ENCODE measurements around the gene PIP4K2C. TPM values are rescaled to one million over a fixed set of nuclear protein-coding genes. Genes with fewer than 3 reads are reported as not detected.

PIP4K2C gene
- total and polyA plus RNA-seq, 2 donors (not counting 1 experiment from before 2014, with no cell fraction given) = 11.9 to 24.3 TPM

GRCh38 chr12:57563358-57563757 is 27.6 kb upstream of the PIP4K2C start:
- H2AFZ ChIP-seq (ENCODE audit: low read length) = no peak overlapping the region
- H3K4me1 ChIP-seq (ENCODE audit: control insufficient read depth, extremely low read depth, insufficient read depth, low read length) = no peaks in the 10 kb centered on the region
- H3K27me3 ChIP-seq (ENCODE audit: control insufficient read depth, insufficient read depth, low read length) = no peaks in the 10 kb centered on the region
- no peak overlapping the region for H3K27ac ChIP-seq (ENCODE audit: insufficient read depth, low read length)
- no peak for TF ChIP-seq CTCF (conservative IDR thresholded peaks at IDR 0.05 in 1 of 2, IDR thresholded peaks at IDR 0.05 in 1 of 2; ENCODE audit: low read depth in 1 of 2, low read length in 2 of 2)
- TF ChIP-seq EZH2 (IDR thresholded peaks at IDR 0.05; ENCODE audit: low read length, missing control alignments) = no peak
- H3K4me2 ChIP-seq (ENCODE audit: extremely low read depth, insufficient read depth, low read length) = no peak overlapping the region
- no peak for DNase-seq (ENCODE audit: low read depth in 2 of 2)
- no peak overlapping the region for H3K9ac ChIP-seq (ENCODE audit: insufficient read depth, low read length)
- H3K9me3 ChIP-seq (ENCODE audit: control insufficient read depth, insufficient read depth, low read depth, low read length) = no peaks in the 10 kb centered on the region
- no peaks in the 10 kb centered on the region for H3K79me2 ChIP-seq (ENCODE audit: control insufficient read depth, insufficient read depth, low read length)
- H4K20me1 ChIP-seq (ENCODE audit: control insufficient read depth, extremely low read depth, insufficient read depth, low read length) = no peaks in the 10 kb centered on the region
- no peaks in the 10 kb centered on the region for H3K36me3 ChIP-seq (ENCODE audit: control insufficient read depth, insufficient read depth, low read length)
- H3K4me3 ChIP-seq (replicated peaks in 1 of 4; ENCODE audit: control extremely low read depth in 1 of 4, insufficient read depth in 1 of 4, low read depth in 3 of 4, low read length in 4 of 4) = no peak overlapping the region

GRCh38 chr12:57564178-57564740 is 26.7 kb upstream of the PIP4K2C start:
- no peaks in the 10 kb centered on the region for H3K9me3 ChIP-seq (ENCODE audit: control insufficient read depth, insufficient read depth, low read depth, low read length)
- H3K27me3 ChIP-seq (ENCODE audit: control insufficient read depth, insufficient read depth, low read length) = no peaks in the 10 kb centered on the region
- no peaks in the 10 kb centered on the region for H3K4me1 ChIP-seq (ENCODE audit: control insufficient read depth, extremely low read depth, insufficient read depth, low read length)
- no peak overlapping the region for H2AFZ ChIP-seq (ENCODE audit: low read length)
- TF ChIP-seq CTCF (conservative IDR thresholded peaks at IDR 0.05 in 1 of 2, IDR thresholded peaks at IDR 0.05 in 1 of 2; ENCODE audit: low read depth in 1 of 2, low read length in 2 of 2) (no peak), EZH2 (IDR thresholded peaks at IDR 0.05; ENCODE audit: low read length, missing control alignments) (no peak)
- H3K4me2 ChIP-seq (ENCODE audit: extremely low read depth, insufficient read depth, low read length) = no peak overlapping the region
- no peak overlapping the region for H3K9ac ChIP-seq (ENCODE audit: insufficient read depth, low read length)
- no peaks in the 10 kb centered on the region for H3K36me3 ChIP-seq (ENCODE audit: control insufficient read depth, insufficient read depth, low read length)
- DNase-seq (ENCODE audit: low read depth in 2 of 2) = no peak
- no peak overlapping the region for H3K4me3 ChIP-seq (replicated peaks in 1 of 4; ENCODE audit: control extremely low read depth in 1 of 4, insufficient read depth in 1 of 4, low read depth in 3 of 4, low read length in 4 of 4)
- H3K27ac ChIP-seq (ENCODE audit: insufficient read depth, low read length) = no peak overlapping the region
- no peaks in the 10 kb centered on the region for H3K79me2 ChIP-seq (ENCODE audit: control insufficient read depth, insufficient read depth, low read length)
- no peaks in the 10 kb centered on the region for H4K20me1 ChIP-seq (ENCODE audit: control insufficient read depth, extremely low read depth, insufficient read depth, low read length)

DNA sequence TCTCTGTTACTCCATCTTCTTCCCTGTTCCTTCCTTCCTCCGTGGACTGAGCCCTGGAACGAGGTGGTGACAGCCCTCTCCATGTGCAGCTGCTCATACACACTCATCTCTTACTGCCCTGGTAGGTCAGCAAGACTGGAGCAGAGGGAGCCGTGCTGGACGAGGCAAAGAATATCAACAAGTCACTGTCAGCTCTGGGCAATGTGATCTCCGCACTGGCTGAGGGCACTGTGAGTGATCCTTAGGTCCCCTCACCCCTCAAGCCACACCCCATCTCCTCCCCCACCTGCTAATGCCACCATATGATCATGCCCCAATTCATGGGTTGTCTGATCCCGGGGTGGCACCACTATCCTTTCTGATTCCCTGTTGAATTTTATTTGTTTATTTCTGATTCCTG is 22.2 kb upstream of the PIP4K2C start:
- no peaks in the 10 kb centered on the region for H3K79me2 ChIP-seq (ENCODE audit: control insufficient read depth, insufficient read depth, low read length)
- no peak overlapping the region for H3K27ac ChIP-seq (ENCODE audit: insufficient read depth, low read length)
- no peaks in the 10 kb centered on the region for H3K27me3 ChIP-seq (ENCODE audit: control insufficient read depth, insufficient read depth, low read length)
- no peaks in the 10 kb centered on the region for H3K9me3 ChIP-seq (ENCODE audit: control insufficient read depth, insufficient read depth, low read depth, low read length)
- no peak overlapping the region for H3K9ac ChIP-seq (ENCODE audit: insufficient read depth, low read length)
- no peaks in the 10 kb centered on the region for H3K4me1 ChIP-seq (ENCODE audit: control insufficient read depth, extremely low read depth, insufficient read depth, low read length)
- TF ChIP-seq EZH2 (IDR thresholded peaks at IDR 0.05; ENCODE audit: low read length, missing control alignments) (no peak), CTCF (conservative IDR thresholded peaks at IDR 0.05 in 1 of 2, IDR thresholded peaks at IDR 0.05 in 1 of 2; ENCODE audit: low read depth in 1 of 2, low read length in 2 of 2) (no peak)
- no peak for DNase-seq (ENCODE audit: low read depth in 2 of 2)
- H4K20me1 ChIP-seq (ENCODE audit: control insufficient read depth, extremely low read depth, insufficient read depth, low read length) = no peaks in the 10 kb centered on the region
- no peaks in the 10 kb centered on the region for H3K36me3 ChIP-seq (ENCODE audit: control insufficient read depth, insufficient read depth, low read length)
- H3K4me3 ChIP-seq (replicated peaks in 1 of 4; ENCODE audit: control extremely low read depth in 1 of 4, insufficient read depth in 1 of 4, low read depth in 3 of 4, low read length in 4 of 4) = no peak overlapping the region
- H3K4me2 ChIP-seq (ENCODE audit: extremely low read depth, insufficient read depth, low read length) = no peak overlapping the region
- no peak overlapping the region for H2AFZ ChIP-seq (ENCODE audit: low read length)
